ENCODE data around the gene MALRD1.

The MALRD1 gene

DNA sequence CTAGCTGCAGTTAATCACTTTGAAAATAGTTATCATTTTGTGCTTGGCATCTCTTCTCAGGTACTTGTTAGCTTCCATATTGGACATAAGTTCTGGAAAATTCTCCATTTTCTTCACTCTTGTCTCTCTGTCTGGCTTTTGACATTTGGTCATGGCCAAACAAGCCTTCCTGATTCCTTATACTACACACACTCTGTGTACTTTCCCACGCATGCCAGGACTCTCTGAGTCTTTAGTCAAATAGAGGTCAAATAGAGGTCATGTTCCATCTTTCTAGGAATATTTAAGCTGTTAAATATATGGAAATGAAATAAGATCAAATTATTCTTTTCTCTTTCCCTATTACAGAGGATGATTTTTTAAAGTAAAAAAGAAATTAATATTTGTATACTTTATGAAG, 532.1 kb downstream of the MALRD1 start:
- no peak for DNase-seq

- DNase-seq = no peak
Measured at GRCh38 chr10:19588608-19589007, 540.0 kb downstream of the MALRD1 start.

GRCh38 chr10:19592276-19592675, 543.7 kb downstream of the MALRD1 start:
- DNase-seq = no peak

DNA sequence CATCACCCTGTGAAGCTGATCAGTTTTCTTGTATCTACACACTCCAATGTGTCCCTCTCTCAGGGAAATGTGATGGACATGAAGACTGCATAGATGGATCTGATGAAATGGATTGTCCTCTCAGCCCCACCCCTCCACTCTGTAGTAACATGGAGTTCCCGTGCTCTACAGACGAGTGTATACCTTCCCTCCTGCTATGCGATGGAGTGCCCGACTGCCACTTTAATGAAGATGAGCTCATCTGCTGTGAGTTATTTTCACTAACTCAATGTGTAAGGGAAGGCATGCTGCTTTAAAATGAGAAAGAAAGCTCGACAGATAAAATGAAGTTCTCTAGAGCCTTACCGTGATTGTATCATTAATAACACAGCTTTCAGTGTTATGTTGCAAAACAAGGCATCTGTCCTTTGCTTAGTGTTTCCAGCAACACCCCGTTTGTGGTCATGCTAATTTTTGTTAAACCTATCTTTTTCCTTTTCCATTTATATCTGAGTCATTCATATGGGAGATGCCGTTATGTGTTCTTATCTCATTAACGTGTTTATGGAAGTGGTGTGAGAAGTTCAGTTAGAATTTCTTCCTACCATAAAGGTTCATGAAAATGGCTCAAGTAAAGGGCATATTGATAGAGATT, 546.7 kb downstream of the MALRD1 start:
- no peak for DNase-seq

- no peak for DNase-seq
Measured at GRCh38 chr10:19605806-19606205, 557.2 kb downstream of the MALRD1 start.

GRCh38 chr10:19606968-19607367, 558.4 kb downstream of the MALRD1 start:
- no peak for DNase-seq

GRCh38 chr10:19611775-19612174, 563.2 kb downstream of the MALRD1 start:
- DNase-seq = no peak

GRCh38 chr10:19616966-19617365, 568.4 kb downstream of the MALRD1 start:
- DNase-seq = no peak

- DNase-seq = no peak
Measured at GRCh38 chr10:19620811-19621210, 572.2 kb downstream of the MALRD1 start.

DNA sequence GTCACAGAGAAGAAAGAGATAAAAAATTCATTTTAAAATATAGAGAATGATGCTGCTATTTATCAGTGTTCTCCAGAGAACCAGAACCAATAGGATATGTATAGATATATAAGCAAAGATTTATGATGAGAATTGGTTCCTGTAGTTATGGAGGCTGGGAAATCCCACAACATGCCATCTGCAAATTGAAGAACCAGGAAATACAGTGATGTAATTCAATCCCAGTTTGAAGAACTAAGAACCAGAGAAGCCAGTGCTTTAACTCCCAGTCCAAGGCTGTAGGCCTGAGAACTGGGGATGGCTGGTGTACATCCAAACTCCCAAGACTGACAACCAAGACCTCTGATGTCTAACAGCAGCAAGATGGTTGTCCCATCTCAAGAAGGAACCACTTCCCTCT, 574.7 kb downstream of the MALRD1 start:
- DNase-seq = no peak

DNA sequence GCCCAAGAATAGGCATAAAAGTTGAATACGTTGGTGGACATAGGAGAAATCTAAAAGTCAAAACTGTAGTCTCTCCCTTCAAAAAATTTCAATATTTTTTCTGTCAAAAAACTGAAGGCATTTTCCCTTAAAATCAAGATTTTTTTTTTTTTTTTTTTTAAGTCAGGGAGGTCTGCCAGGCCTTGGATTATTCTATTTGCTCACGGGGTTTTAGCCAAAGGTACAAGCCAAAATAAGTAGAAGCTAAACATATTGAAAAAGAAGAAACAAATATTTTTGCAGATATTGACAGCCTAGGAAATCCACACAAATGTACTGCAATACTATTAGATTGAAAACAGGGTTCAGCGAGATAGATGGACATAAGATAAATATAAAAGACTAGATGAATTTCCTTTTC, 577.6 kb downstream of the MALRD1 start:
- DNase-seq = no peak

DNA sequence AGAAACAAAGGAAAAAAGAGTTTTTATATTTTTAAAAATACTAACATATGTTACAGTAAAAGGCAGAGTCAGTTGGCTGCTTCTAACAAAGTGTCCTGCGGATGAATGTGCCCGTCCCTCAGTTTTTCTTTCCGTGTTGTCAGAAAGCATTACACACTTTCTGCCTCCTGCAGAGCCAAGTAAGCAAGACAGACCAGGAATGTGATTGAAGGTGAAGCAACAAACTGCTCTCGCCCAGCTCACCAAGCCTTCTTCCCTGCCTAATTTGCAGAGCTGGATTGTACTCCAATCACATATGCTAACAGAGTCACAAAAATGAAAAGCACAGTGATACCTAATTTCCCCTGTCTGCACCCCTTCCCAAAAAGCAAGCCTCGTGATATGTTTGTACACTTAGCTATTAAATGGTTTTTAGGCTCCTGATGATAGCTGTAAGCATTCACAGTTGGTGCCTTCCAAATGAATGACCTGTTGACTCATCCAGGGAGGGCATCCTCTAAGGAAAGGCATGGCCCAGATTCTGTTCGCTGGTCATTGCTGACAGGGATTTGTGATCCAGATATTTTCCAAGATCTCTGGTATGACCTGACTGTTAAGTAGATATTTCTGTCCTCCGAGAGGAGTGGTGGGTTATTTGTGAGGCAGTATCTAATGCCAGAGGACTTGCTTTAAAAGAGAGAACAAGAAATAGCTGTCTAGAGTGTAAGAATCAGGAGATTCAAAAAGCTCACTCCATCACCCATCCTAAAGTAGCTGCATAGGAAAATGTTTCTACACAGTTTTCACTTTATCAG, 580.4 kb downstream of the MALRD1 start:
- DNase-seq = no peak

- no peak for DNase-seq
Measured at GRCh38 chr10:19629567-19629966, 581.0 kb downstream of the MALRD1 start.

DNA sequence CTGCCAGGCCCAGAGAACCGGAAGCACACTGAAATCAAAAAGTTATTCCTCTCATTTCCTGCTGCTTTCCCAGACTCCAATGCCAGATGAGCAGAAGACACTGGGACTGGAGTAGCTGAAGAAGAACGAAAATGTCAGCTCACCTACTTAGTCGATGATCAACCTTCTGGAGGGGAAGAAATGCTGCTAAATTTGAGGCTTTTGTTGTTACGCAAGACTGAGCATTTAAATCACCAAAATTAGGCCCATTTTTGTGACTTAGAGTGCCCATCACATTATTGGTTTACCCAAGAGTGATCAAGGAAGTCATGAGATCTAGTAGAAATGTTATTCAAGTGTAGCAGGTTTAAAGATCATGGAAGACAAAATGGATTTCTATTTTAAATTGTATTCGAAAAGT, 585.6 kb downstream of the MALRD1 start:
- DNase-seq = no peak

GRCh38 chr10:19638182-19638895, 589.7 kb downstream of the MALRD1 start:
- no peak for DNase-seq

GRCh38 chr10:19638896-19639233, 590.3 kb downstream of the MALRD1 start:
- no peak for DNase-seq

- DNase-seq = no peak
Measured at GRCh38 chr10:19640566-19641263, 592.1 kb downstream of the MALRD1 start.

DNA sequence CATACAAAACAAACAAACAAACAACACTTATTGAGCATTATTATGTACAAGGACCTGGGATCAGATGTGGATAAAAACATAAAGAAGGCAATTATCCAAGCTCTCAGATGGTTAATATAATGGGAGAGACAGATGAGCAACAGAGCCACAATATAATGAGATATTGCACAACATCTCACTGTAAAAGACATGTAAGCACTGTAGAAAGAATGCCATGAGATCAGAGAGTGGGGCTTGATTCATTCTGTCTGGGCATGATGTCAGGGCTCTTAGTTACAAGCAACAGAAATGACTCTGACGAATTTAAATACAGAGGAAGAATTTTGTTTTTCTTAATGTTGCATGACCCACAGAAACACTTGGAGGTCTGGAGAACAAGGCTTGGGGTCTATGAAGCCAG, 602.9 kb downstream of the MALRD1 start:
- DNase-seq = no peak

DNA sequence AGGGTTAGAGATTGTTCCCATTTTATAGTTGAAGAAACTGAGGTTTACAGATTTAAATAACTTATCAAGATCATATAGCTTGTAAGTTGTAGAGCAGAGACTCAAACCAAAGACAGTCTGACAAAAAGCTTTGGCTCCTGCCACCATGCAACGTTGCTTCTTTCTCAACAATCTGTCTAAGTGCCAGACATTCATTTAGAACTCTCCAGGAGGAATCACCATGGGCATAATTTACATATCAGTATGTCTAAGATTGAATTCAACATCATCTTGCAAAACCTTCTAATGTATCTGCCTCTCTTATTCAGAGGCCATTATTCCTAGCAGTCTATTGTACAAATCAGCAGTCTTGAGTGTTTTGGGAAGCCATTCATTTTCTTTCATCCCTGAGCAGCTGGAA, 604.1 kb downstream of the MALRD1 start:
- DNase-seq = no peak

DNA sequence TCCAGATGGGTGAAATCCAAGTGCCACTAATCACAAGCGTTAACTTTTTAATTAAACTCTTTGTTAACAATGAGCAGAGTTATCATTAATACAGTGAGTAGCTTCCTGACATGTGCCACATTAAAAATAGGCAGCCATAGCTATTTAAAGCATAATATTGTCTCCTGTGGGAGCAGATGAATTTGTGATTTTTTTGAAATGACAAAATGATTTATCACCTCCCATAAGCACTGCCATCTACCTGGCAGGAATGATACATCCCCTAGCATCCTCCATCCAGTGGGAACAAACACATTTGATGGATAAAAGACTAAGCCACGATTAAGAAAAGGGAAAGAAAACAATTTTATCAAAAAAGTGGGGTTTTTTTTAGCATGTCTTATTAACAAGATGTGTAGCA, 605.3 kb downstream of the MALRD1 start:
- no peak for DNase-seq

DNA sequence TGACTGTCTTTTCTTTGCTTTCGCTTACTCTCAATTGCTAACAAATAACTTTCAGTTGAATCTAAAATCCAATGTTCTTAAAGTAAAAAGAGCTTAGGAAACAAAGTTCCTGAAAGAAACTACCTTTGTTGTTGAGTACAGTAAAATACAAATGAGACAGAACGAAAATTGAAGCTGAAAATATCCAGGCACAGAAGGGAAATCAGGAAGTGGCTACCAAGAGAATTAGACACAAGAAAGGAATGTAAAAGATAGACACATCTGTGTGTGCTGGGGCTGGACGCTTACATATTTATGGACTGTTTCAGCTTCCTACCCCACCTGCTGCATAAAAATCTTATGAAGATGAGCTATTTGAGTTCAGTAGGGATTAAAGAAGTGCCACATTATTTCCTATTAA, 606.0 kb downstream of the MALRD1 start:
- DNase-seq = no peak

DNA sequence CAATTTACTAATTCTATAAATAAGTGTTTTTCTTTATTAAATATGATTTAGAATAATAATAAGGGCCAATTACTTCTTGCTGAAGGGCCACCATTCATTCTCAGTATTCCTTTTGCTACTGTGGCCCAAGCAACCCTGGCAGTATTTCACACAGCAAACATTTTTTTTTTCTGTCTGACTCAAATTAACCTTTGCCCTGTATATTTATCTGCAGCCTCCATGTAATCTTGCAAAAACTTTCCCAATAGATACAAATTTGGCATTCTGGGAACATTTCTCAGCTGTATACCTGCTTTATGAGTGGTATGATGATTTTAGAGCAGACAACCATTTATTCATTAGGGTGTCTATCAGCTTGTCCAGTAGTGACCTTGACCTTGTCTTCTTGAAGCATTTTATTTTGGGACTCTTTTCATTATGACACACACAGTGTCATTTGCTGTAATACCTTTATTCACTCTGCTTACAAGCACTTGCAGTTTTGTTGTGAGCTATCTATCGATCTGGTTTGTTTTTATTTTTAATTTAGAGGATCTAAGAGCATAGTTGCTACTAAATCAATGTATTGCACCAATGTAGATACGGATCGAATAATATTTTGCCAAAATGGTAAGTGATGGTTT, 607.9 kb downstream of the MALRD1 start:
- DNase-seq = no peak

- DNase-seq = no peak
Measured at GRCh38 chr10:19658131-19658530, 609.5 kb downstream of the MALRD1 start.

Data from activated CD4-positive, alpha-beta T cell treated with anti-CD3 and anti-CD28 coated beads for 1 hour (primary cell).